SK-N-SH (cell line): ENCODE results near the gene SLC8A2.

Experiments
- FOXM1 ChIP-seq: IDR thresholded peaks from 2 replicates; pipeline ENCODE4 v1.4.0; 2012; ENCODE audit warnings: low read depth, mild to moderate bottlenecking
- TAF1 ChIP-seq: IDR thresholded peaks from 2 replicates; pipeline ENCODE4 v1.6.1; 2012; ENCODE audit warnings: low read depth, mild to moderate bottlenecking, low read length, moderate library complexity, borderline replicate concordance

- TF ChIP-seq TAF1 (no peak), FOXM1 (no peak)
These were observed 49.8 kb downstream of the SLC8A2 start for GRCh38 chr19:47421844-47422395.
